HCT116 (cell line): Measurements from ENCODE around the gene ENOX1. TPM values are rescaled to one million over a fixed set of nuclear protein-coding genes. Genes with fewer than 3 reads are reported as not detected.

Experiments used
- ATAC-seq: fragments of 200-7000 bp; cut with Tn5 transposase; 2 replicates; pipeline ENCODE4 v1.9.1; 2020; ENCODE audit warnings: mild to moderate bottlenecking, moderate library complexity
- BruUV-seq: library from RNA; stranded (reverse); fragments of 400-500 nt; replicated peaks from 2 replicates; lab custom pipeline; 2021; lab: Mats Ljungman, UMichigan
- CTCF ChIA-PET: fragments of 300-600 bp; sonication (Branson Sonifier 250); formaldehyde crosslinking; loops from one replicate; lab custom pipeline; 2021; ENCODE audit warnings: antibody characterized with exemption; lab: Charles Lee
- POLR2A ChIA-PET: fragments of 300-600, 350-600 bp; sonication (Branson Sonifier 250); formaldehyde crosslinking; loops from one replicate; lab custom pipeline; 2021; ENCODE audit warnings: antibody characterized with exemption; lab: Charles Lee
- RAD21 ChIA-PET, 2 experiments: fragments of 300-600 bp; sonication (Branson Sonifier 250); formaldehyde crosslinking; loops; one replicate each; lab custom pipeline; 2023; ENCODE audit warnings: low total read pairs in 2 of 2; ENCODE audit not compliant: uncharacterized antibody in 2 of 2, unreplicated experiment in 2 of 2, low non-redundant PET in 1 of 2; lab: Charles Lee
- DNase-seq: peaks from one replicate; pipeline ENCODE4 v3.0.0-alpha.2; 2010; ENCODE audit warnings: low read depth, low spot score
- H2AFZ ChIP-seq: fragments of 200-600 bp; shearing (Covaris generic), sonication (generic); 2 replicates; pipeline ENCODE4 v1.6.1; 2017; ENCODE audit warnings: low read depth, mixed run types, mixed read lengths, antibody characterized with exemption, low read length; ENCODE audit not compliant: poor library complexity, severe bottlenecking
- H3K27ac ChIP-seq: 2 replicates; pipeline ENCODE4 v1.5.1; 2012; ENCODE audit warnings: low read depth, low read length
- H3K27me3 ChIP-seq: fragments of 200-600 bp; sonication (generic); 2 replicates; pipeline ENCODE4 v1.6.1; 2016; ENCODE audit warnings: mixed run types, low read length, mixed read lengths; ENCODE audit not compliant: insufficient read depth
- H3K36me3 ChIP-seq, 2 experiments: fragments of 200-500 bp in 1 of 2; fragments of 200-600 bp in 1 of 2; sonication (Bioruptor generic) in 1 of 2; sonication (generic) in 1 of 2; 2 replicates each; pipeline versions ENCODE4 v1.5.1 to v1.6.1; 2014 to 2016; ENCODE audit warnings: low read length in 2 of 2, inconsistent platforms in 1 of 2, mixed read lengths in 1 of 2, mixed run types in 1 of 2; ENCODE audit not compliant: insufficient read depth in 2 of 2, control insufficient read depth in 1 of 2
- H3K4me1 ChIP-seq, 2 experiments: fragments of 200-600 bp in 1 of 2; sonication (generic) in 1 of 2; 2 replicates each; pipeline versions ENCODE4 v1.5.1 to v1.6.1; 2012 to 2017; ENCODE audit warnings: low read length in 2 of 2, inconsistent platforms in 1 of 2, mild to moderate bottlenecking in 1 of 2, mixed read lengths in 1 of 2, mixed run types in 1 of 2, moderate library complexity in 1 of 2; ENCODE audit not compliant: insufficient read depth in 2 of 2, control insufficient read depth in 1 of 2
- H3K4me2 ChIP-seq: fragments of 200-600 bp; sonication (generic); 2 replicates; pipeline ENCODE4 v1.6.1; 2017; ENCODE audit warnings: mixed run types, low read length, mixed read lengths
- H3K4me3 ChIP-seq, 2 experiments: fragments of 200-600 bp in 1 of 2; sonication (generic) in 1 of 2; replicated peaks in 1 of 2; 2 replicates each; pipeline ENCODE4 v1.5.1; 2011 to 2016; ENCODE audit warnings: low read length in 2 of 2, control low read depth in 1 of 2, low read depth in 1 of 2, mild to moderate bottlenecking in 1 of 2, mixed read lengths in 1 of 2, mixed run types in 1 of 2
- H3K79me2 ChIP-seq: fragments of 200-600 bp; sonication (generic); 2 replicates; pipeline ENCODE4 v1.6.1; 2017; ENCODE audit warnings: mild to moderate bottlenecking, mixed run types, low read length, moderate library complexity, mixed read lengths; ENCODE audit not compliant: insufficient read depth
- H3K9ac ChIP-seq: fragments of 200-600 bp; sonication (generic); 2 replicates; pipeline ENCODE4 v1.6.1; 2016; ENCODE audit warnings: low read length, mixed read lengths
- H3K9me2 ChIP-seq: fragments of 200-600 bp; sonication (generic), shearing (Covaris generic); 2 replicates; pipeline ENCODE4 v1.6.1; 2017; ENCODE audit warnings: mixed run types, mild to moderate bottlenecking, moderate library complexity; ENCODE audit not compliant: insufficient read depth
- H3K9me3 ChIP-seq, 2 experiments: fragments of 200-500 bp in 1 of 2; fragments of 200-600 bp in 1 of 2; sonication (Bioruptor generic) in 1 of 2; sonication (generic) in 1 of 2; 2 replicates each; pipeline ENCODE4 v1.6.1; 2014 to 2017; ENCODE audit warnings: low read length in 2 of 2, mixed read lengths in 2 of 2, inconsistent platforms in 1 of 2, low read depth in 1 of 2, mild to moderate bottlenecking in 1 of 2, mixed run types in 1 of 2, moderate library complexity in 1 of 2; ENCODE audit not compliant: control insufficient read depth in 1 of 2, insufficient read depth in 1 of 2
- H4K20me1 ChIP-seq: fragments of 200-600 bp; sonication (generic), shearing (Covaris generic); 2 replicates; pipeline ENCODE4 v1.6.1; 2017; ENCODE audit warnings: mixed run types, mild to moderate bottlenecking, moderate library complexity; ENCODE audit not compliant: insufficient read depth
- EZH2 ChIP-seq: fragments of 200-600 bp; sonication (generic); IDR thresholded peaks from 2 replicates; pipeline ENCODE4 v1.6.1; 2017; ENCODE audit warnings: antibody characterized with exemption, mixed run types
- JUND ChIP-seq: IDR thresholded peaks from 2 replicates; pipeline ENCODE4 v1.6.1; 2012
- RAD21 ChIP-seq: IDR thresholded peaks from 2 replicates; pipeline ENCODE4 v1.6.1; 2012; ENCODE audit warnings: low read depth, mild to moderate bottlenecking
- SP1 ChIP-seq: IDR thresholded peaks from 2 replicates; pipeline ENCODE4 v1.6.1; 2012; ENCODE audit warnings: low read depth
- YY1 ChIP-seq: IDR thresholded peaks from 2 replicates; pipeline ENCODE4 v1.6.1; 2011; ENCODE audit warnings: low read length, low read depth, moderate library complexity, mild to moderate bottlenecking; ENCODE audit not compliant: insufficient replicate concordance; ENCODE audit errors: extremely low read depth
- intact Hi-C: fragments of 100-400 bp; cut with micrococcal nuclease; formaldehyde crosslinking; loops from 2 replicates; pipeline ENCODE4 v1.10.0; 2022
- total RNA-seq: library from RNA; stranded (reverse); gene quantifications from one replicate; pipeline ENCODE4 v1.2.1, GENCODE V29; 2021; ENCODE audit not compliant: unreplicated experiment
- TF ChIP-seq, protein P1 (sequence below): IDR thresholded peaks from 2 replicates; pipeline ENCODE4 v1.6.1; 2012; ENCODE audit warnings: low read depth
- TF ChIP-seq, protein P2 (sequence below): IDR thresholded peaks from 2 replicates; pipeline ENCODE4 v1.6.1; 2012

Gene ENOX1
- total RNA-seq, 1 experiment from 2014 or later: 4.5 TPM

DNA sequence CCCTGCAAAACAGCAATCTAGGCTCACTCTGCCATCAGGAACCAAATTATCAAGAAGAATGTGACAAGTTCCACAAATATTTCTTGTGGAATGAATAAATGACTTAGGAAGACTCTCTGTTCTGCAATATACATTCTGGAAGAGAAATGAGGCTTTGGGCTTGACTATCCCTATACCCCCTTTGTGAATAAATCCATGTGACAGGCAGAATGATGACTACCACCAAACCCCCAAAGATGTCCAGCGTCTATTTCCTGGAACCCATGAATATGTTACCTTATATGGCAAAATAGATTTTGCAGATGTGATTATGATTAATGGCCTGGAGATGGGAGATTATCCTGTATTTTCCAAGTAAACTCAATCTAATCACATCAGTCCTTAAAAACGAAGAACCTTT, 139.3 kb downstream of the ENOX1 start:
- intact Hi-C loops: no loop called here
- no peak overlapping the region for H3K4me3 ChIP-seq
- no peaks in the 10 kb centered on the region; the same call in 1 of the 2 replicates for H3K27me3 ChIP-seq
- H2AFZ ChIP-seq: no peak overlapping the region
- RAD21 ChIA-PET: no interaction called here
- H3K4me1 ChIP-seq: no peaks in the 10 kb centered on the region
- DNase-seq (no peak), ATAC-seq (no peak)
- no TSS peak for BruUV-seq
- H3K79me2 ChIP-seq: no peaks in the 10 kb centered on the region
- no peak overlapping the region for H3K9ac ChIP-seq
- POLR2A ChIA-PET: no interaction called here
- no peaks in the 10 kb centered on the region; the same call in 1 of the 2 replicates for H4K20me1 ChIP-seq
- H3K9me2 ChIP-seq: no peaks in the 10 kb centered on the region
- no peak overlapping the region for H3K4me2 ChIP-seq
- TF ChIP-seq, protein P1, sequence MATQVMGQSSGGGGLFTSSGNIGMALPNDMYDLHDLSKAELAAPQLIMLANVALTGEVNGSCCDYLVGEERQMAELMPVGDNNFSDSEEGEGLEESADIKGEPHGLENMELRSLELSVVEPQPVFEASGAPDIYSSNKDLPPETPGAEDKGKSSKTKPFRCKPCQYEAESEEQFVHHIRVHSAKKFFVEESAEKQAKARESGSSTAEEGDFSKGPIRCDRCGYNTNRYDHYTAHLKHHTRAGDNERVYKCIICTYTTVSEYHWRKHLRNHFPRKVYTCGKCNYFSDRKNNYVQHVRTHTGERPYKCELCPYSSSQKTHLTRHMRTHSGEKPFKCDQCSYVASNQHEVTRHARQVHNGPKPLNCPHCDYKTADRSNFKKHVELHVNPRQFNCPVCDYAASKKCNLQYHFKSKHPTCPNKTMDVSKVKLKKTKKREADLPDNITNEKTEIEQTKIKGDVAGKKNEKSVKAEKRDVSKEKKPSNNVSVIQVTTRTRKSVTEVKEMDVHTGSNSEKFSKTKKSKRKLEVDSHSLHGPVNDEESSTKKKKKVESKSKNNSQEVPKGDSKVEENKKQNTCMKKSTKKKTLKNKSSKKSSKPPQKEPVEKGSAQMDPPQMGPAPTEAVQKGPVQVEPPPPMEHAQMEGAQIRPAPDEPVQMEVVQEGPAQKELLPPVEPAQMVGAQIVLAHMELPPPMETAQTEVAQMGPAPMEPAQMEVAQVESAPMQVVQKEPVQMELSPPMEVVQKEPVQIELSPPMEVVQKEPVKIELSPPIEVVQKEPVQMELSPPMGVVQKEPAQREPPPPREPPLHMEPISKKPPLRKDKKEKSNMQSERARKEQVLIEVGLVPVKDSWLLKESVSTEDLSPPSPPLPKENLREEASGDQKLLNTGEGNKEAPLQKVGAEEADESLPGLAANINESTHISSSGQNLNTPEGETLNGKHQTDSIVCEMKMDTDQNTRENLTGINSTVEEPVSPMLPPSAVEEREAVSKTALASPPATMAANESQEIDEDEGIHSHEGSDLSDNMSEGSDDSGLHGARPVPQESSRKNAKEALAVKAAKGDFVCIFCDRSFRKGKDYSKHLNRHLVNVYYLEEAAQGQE: no peak
- TF ChIP-seq YY1 (no peak), EZH2 (no peak), JUND (no peak), SP1 (no peak), RAD21 (no peak)
- TF ChIP-seq, protein P2, sequence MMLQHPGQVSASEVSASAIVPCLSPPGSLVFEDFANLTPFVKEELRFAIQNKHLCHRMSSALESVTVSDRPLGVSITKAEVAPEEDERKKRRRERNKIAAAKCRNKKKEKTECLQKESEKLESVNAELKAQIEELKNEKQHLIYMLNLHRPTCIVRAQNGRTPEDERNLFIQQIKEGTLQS: no peak
- CTCF ChIA-PET: no interaction called here
- H3K9me3 ChIP-seq: no peaks in the 10 kb centered on the region
- no peak overlapping the region for H3K27ac ChIP-seq
- no peaks in the 10 kb centered on the region for H3K36me3 ChIP-seq
